DOHH2 (cell line): ENCODE results near the gene VSIR.

Experiments
- H3F3A ChIP-seq: fragments of 200-600 bp; sonication (generic), shearing (Covaris generic); 2 replicates; pipeline ENCODE4 v1.6.0; 2016; ENCODE audit warnings: antibody characterized with exemption, mild to moderate bottlenecking; ENCODE audit not compliant: control insufficient read depth, insufficient read depth
- H3K27ac ChIP-seq: fragments of 200-600 bp; sonication (generic); 2 replicates; pipeline ENCODE4 v1.5.1; 2014; ENCODE audit warnings: low read depth, mild to moderate bottlenecking, low read length, moderate library complexity
- H3K27me3 ChIP-seq: fragments of 200-600 bp; sonication (generic); 2 replicates; pipeline ENCODE4 v1.6.1; 2014; ENCODE audit warnings: mild to moderate bottlenecking, low read length, mixed read lengths; ENCODE audit not compliant: control insufficient read depth
- H3K36me3 ChIP-seq: fragments of 200-600 bp; sonication (generic); 2 replicates; pipeline ENCODE4 v1.6.1; 2014; ENCODE audit warnings: mild to moderate bottlenecking, low read length, moderate library complexity, mixed read lengths; ENCODE audit not compliant: control insufficient read depth
- H3K4me1 ChIP-seq: fragments of 200-600 bp; sonication (generic); 2 replicates; pipeline ENCODE4 v1.6.1; 2014; ENCODE audit warnings: mild to moderate bottlenecking, low read length, mixed read lengths; ENCODE audit not compliant: control insufficient read depth
- H3K4me2 ChIP-seq: fragments of 200-600 bp; sonication (generic); 2 replicates; pipeline ENCODE4 v1.6.0; 2014; ENCODE audit warnings: mild to moderate bottlenecking, low read length, moderate library complexity
- H3K4me3 ChIP-seq: fragments of 200-600 bp; sonication (generic); 2 replicates; pipeline ENCODE4 v1.5.1; 2014; ENCODE audit warnings: mild to moderate bottlenecking, low read length, mixed read lengths
- H3K79me2 ChIP-seq: fragments of 200-600 bp; sonication (generic); 2 replicates; pipeline ENCODE4 v1.6.1; 2014; ENCODE audit warnings: mild to moderate bottlenecking, low read length, mixed read lengths; ENCODE audit not compliant: control insufficient read depth
- H3K9me2 ChIP-seq: fragments of 200-600 bp; sonication (generic); replicated peaks from 2 replicates; pipeline ENCODE4 v1.6.1; 2014; ENCODE audit warnings: mild to moderate bottlenecking, low read length, mixed read lengths; ENCODE audit not compliant: control insufficient read depth
- H3K9me3 ChIP-seq: fragments of 200-600 bp; sonication (generic); 2 replicates; pipeline ENCODE4 v1.6.1; 2014; ENCODE audit warnings: antibody characterized with exemption, low read length, mixed read lengths; ENCODE audit not compliant: control insufficient read depth, insufficient read depth
- H4K20me1 ChIP-seq: fragments of 200-600 bp; sonication (generic); 2 replicates; pipeline ENCODE4 v1.6.0; 2014; ENCODE audit warnings: low read depth, mild to moderate bottlenecking, antibody characterized with exemption, low read length, moderate library complexity; ENCODE audit not compliant: control insufficient read depth, insufficient read depth
- CTCF ChIP-seq: fragments of 200-600 bp; sonication (generic); IDR thresholded peaks from one replicate; pipeline ENCODE4 v1.5.1; 2014; ENCODE audit warnings: antibody characterized with exemption, mild to moderate bottlenecking, low read depth, low read length; ENCODE audit not compliant: poor library complexity, severe bottlenecking
- EZH2phosphoT487 ChIP-seq: fragments of 200-600 bp; sonication (generic); IDR thresholded peaks from 2 replicates; pipeline ENCODE4 v1.6.1; 2017; ENCODE audit warnings: borderline replicate concordance, mild to moderate bottlenecking, antibody characterized with exemption, low read length, moderate library complexity, mixed read lengths

The VSIR gene

DNA sequence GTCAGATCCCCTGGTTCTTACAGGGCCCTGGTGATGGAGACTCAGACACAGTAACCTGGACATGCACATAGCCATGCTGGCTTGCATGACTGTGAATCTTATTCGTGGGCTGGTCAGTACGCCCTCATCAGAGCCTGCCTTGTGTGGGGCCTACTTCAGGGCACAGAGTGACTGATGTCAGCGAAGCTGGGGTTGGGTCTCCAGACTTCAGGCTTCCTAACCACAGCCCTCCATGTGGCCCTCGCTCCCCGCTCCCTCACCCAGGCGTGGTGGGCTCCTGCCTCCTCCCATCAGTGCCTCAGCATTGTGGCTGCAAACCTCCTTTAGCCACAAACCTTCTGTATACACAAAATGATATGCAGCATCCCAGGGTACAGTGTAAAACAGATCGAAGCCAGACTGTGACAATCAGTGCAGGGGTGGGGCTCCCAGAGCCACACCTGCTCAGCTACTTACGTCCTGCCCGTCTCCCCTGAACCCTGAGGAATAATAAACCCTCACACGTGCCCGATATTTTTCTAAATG, 46.7 kb downstream of the VSIR start:
- Histone ChIP-seq H3K4me1 (peaks cover 21% of the 10 kb centered on the region), H4K20me1 (no peaks in the 10 kb centered on the region), H3K4me3 (no peak overlapping the region), H3K27ac (no peak overlapping the region), H3K4me2 (no peak overlapping the region), H3F3A (no peaks in the 10 kb centered on the region), H3K27me3 (peaks cover 30% of the 10 kb centered on the region), H3K9me2 (no peaks in the 10 kb centered on the region), H3K9me3 (no peaks in the 10 kb centered on the region), H3K36me3 (no peaks in the 10 kb centered on the region), H3K79me2 (no peaks in the 10 kb centered on the region)
- no peak for TF ChIP-seq EZH2phosphoT487
- no peak for TF ChIP-seq CTCF

DNA sequence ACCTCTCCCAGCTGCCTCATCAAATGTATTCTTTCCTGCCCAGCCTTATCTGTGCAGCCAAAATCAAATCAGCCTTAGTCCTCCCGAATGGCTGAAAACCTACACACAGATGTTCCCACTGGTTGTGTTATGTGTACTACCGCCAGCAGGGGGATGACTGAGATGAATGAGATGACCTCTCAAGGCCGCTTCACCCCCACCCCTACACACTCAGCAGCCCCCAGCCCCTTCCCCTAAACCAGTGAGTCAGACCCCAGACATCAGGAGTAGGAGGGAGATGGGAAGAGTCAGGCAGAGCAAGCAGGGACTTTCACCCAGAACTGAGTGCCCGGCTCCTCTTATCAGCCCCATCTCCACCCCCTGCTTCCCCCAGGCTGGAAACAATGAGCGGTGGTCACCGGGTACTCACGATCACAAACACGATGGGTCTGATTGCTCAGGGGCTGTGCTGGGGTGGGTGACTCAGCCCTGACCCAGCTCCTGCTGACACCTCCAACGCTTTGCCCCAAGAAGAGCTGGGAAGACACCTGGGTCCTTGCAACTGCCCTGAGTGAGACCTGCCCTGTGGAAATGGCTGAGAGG, 47.2 kb downstream of the VSIR start:
- peaks cover 21% of the 10 kb centered on the region for H3K4me1 ChIP-seq
- H3K9me2 ChIP-seq, result no peaks in the 10 kb centered on the region
- no peaks in the 10 kb centered on the region for H4K20me1 ChIP-seq
- no peaks in the 10 kb centered on the region for H3K9me3 ChIP-seq
- no peak overlapping the region for H3K27ac ChIP-seq
- no peak overlapping the region for H3K4me2 ChIP-seq
- peaks cover 30% of the 10 kb centered on the region for H3K27me3 ChIP-seq
- no peaks in the 10 kb centered on the region for H3K79me2 ChIP-seq
- TF ChIP-seq CTCF (peak; percentile 56), EZH2phosphoT487 (no peak)
- no peak overlapping the region for H3K4me3 ChIP-seq
- H3F3A ChIP-seq, result no peaks in the 10 kb centered on the region
- no peaks in the 10 kb centered on the region for H3K36me3 ChIP-seq

DNA sequence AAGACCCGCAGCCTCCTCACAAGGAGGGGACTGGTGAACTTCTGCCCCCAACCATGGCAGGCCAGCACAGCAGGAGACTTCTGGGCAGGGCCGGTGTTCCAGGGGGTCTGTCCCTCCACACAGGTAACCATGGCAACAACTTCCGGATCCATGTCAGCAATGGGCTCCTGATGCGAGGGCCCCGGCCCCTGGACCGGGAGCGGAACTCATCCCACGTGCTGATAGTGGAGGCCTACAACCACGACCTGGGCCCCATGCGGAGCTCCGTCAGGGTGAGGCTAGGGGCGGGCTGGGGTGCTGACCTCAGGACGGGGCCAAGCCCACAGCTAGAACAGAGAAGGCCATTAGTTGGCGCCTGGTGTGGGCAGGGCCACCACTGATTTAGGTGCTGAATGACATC, 48.1 kb downstream of the VSIR start:
- no peak overlapping the region for H3K4me3 ChIP-seq
- H3K4me2 ChIP-seq, result no peak overlapping the region
- no peak overlapping the region for H3K27ac ChIP-seq

More for the DNA sequence above, 48.1 kb downstream of the VSIR start:
- Histone ChIP-seq H3K9me2 (no peaks in the 10 kb centered on the region), H3K79me2 (no peaks in the 10 kb centered on the region), H3K9me3 (no peaks in the 10 kb centered on the region), H3F3A (no peaks in the 10 kb centered on the region), H3K36me3 (no peaks in the 10 kb centered on the region), H3K27me3 (peaks cover 33% of the 10 kb centered on the region), H4K20me1 (no peaks in the 10 kb centered on the region), H3K4me1 (peaks cover 21% of the 10 kb centered on the region)
- TF ChIP-seq EZH2phosphoT487, result no peak
- TF ChIP-seq CTCF, result no peak
